Measurements from ENCODE around the gene PTPN21. TPM values are rescaled to one million over a fixed set of nuclear protein-coding genes. Genes with fewer than 3 reads are reported as not detected.

The PTPN21 gene
- polyA plus RNA-seq, 1 experiment, result 16.0 TPM

DNA sequence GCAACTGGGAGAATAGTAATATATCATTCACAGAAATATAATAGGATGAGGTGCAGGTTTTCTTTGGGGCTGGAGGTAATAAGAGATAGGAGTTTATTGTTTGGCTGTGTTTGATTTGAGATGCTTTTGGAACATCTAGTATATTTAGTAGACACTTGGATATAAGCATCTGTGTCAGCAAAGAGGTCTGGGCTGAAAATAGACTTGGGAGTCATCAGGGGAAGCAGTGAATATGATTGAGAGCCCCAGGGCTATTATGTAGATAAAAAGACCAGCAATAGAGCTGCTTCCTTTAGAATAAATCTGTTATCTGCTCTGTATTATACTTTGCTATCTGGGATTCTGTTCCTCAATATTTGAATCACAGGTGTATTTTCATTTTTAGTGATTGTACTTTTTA, 132.8 kb downstream of the PTPN21 start:
- DNase-seq (ENCODE audit: low read depth, low spot score), result no peak
- Histone ChIP-seq H3K4me3 (ENCODE audit: low read depth, low read length) (no peak overlapping the region), H3K27me3 (ENCODE audit: control insufficient read depth, insufficient read depth, low read length) (no peaks in the 10 kb centered on the region), H3K9me3 (ENCODE audit: control insufficient read depth, insufficient read depth, low read length) (peaks cover 3% of the 10 kb centered on the region; the same call in 1 of the 2 replicates), H3K27ac (ENCODE audit: low read depth, low read length) (no peak overlapping the region)
- ChIA-PET POLR2A (no interaction called here), CTCF (no interaction called here)
- TF ChIP-seq, protein P1, sequence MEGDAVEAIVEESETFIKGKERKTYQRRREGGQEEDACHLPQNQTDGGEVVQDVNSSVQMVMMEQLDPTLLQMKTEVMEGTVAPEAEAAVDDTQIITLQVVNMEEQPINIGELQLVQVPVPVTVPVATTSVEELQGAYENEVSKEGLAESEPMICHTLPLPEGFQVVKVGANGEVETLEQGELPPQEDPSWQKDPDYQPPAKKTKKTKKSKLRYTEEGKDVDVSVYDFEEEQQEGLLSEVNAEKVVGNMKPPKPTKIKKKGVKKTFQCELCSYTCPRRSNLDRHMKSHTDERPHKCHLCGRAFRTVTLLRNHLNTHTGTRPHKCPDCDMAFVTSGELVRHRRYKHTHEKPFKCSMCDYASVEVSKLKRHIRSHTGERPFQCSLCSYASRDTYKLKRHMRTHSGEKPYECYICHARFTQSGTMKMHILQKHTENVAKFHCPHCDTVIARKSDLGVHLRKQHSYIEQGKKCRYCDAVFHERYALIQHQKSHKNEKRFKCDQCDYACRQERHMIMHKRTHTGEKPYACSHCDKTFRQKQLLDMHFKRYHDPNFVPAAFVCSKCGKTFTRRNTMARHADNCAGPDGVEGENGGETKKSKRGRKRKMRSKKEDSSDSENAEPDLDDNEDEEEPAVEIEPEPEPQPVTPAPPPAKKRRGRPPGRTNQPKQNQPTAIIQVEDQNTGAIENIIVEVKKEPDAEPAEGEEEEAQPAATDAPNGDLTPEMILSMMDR (IDR thresholded peaks at IDR 0.05; ENCODE audit: low read depth, low read length), result no peak

DNA sequence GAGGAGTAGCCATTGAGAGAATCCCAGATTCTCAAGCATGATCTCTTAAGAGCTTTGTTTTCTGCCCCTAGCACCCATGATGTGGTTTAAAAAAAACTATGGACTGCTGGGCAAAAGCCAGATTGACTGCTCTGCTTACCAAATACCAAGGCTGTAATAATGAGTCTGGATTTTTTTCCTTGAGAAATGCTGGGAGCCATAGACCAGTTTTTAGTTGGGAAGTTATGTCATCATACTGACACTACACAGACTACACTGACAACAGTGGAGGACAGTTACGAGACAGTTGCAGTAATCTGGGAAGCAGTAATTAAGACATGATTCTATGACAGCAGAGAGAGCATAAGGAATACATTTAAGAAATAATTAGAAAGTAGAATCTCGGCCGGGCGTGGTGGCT, 133.5 kb downstream of the PTPN21 start:
- Histone ChIP-seq H3K4me3 (ENCODE audit: low read depth, low read length) (no peak overlapping the region), H3K9me3 (ENCODE audit: control insufficient read depth, insufficient read depth, low read length) (peaks cover 3% of the 10 kb centered on the region; the same call in 1 of the 2 replicates), H3K27ac (ENCODE audit: low read depth, low read length) (no peak overlapping the region), H3K27me3 (ENCODE audit: control insufficient read depth, insufficient read depth, low read length) (no peaks in the 10 kb centered on the region)
- TF ChIP-seq, protein P1 (IDR thresholded peaks at IDR 0.05; ENCODE audit: low read depth, low read length), result no peak
- DNase-seq (ENCODE audit: low read depth, low spot score), result no peak
- ChIA-PET CTCF (interaction anchor here (1.2 kb wide), 1 partner anchor 232 kb away, joined by 4 read pairs; no protein-coding TSS in a partner anchor), POLR2A (interaction anchor here (0.7 kb wide), 1 partner anchor 29 kb away, joined by 4 read pairs; no protein-coding TSS in a partner anchor)

DNA sequence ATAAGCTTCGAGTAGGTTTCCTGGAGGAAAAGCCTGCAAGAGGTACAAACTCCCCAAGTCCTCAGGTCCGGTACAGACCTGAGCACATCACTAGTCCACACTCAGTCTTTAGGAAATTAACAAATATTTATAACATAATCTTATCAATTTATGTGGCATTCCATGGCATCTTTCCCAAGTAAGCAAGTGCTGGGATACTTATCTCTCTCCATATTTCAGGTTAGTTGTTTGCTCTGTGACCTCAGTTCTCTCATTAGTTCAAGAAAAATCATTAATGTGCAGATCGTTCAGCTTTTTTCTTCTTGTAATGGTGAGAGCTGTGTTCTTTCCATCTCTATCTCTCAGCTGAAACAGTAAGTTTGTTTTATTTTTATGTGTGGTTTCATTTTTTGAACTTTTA, 134.6 kb downstream of the PTPN21 start:
- TF ChIP-seq, protein P1 (IDR thresholded peaks at IDR 0.05; ENCODE audit: low read depth, low read length), result no peak
- POLR2A ChIA-PET, result interaction anchor here (0.7 kb wide), 1 partner anchor 1540 kb away, joined by 3 read pairs; no protein-coding TSS in a partner anchor
- Histone ChIP-seq H3K9me3 (ENCODE audit: control insufficient read depth, insufficient read depth, low read length) (peaks cover 3% of the 10 kb centered on the region; the same call in 1 of the 2 replicates), H3K27ac (ENCODE audit: low read depth, low read length) (no peak overlapping the region), H3K27me3 (ENCODE audit: control insufficient read depth, insufficient read depth, low read length) (no peaks in the 10 kb centered on the region), H3K4me3 (ENCODE audit: low read depth, low read length) (no peak overlapping the region)
- CTCF ChIA-PET, result interaction anchor here (1.2 kb wide), 1 partner anchor 231 kb away, joined by 4 read pairs; no protein-coding TSS in a partner anchor
- DNase-seq (ENCODE audit: low read depth, low spot score), result no peak

- Histone ChIP-seq H3K27me3 (ENCODE audit: control insufficient read depth, insufficient read depth, low read length) (no peaks in the 10 kb centered on the region), H3K27ac (ENCODE audit: low read depth, low read length) (no peak overlapping the region), H3K4me3 (ENCODE audit: low read depth, low read length) (no peak overlapping the region), H3K9me3 (ENCODE audit: control insufficient read depth, insufficient read depth, low read length) (peaks cover 3% of the 10 kb centered on the region; the same call in 1 of the 2 replicates)
- TF ChIP-seq, protein P1 (IDR thresholded peaks at IDR 0.05; ENCODE audit: low read depth, low read length), result no peak
- no peak for DNase-seq (ENCODE audit: low read depth, low spot score)
- POLR2A ChIA-PET, result no interaction called here
- CTCF ChIA-PET, result interaction anchor here (0.5 kb wide), 1 partner anchor 1354 kb away, joined by 7 read pairs; no protein-coding TSS in a partner anchor
Measured at GRCh38 chr14:88417594-88417993, 137.2 kb downstream of the PTPN21 start.

Small RNAs within 50 kb of the gene (small RNA-seq; reads per million reads assigned to genes)
- not detected for gene RNU4-22P (ENCODE audit: insufficient read length, low read depth)

Other genes starting within 250 kb of the PTPN21 start
- gene KCNK10, start 231.7 kb downstream of the PTPN21 start, polyA plus RNA-seq (2011; rRNA removed), result not detected in 2 replicates
- gene SPATA7, start 169.3 kb downstream of the PTPN21 start, polyA plus RNA-seq (2011; rRNA removed), result 15.9 and 22.7 TPM in 2 replicates
- 99.8 and 102 TPM in 2 replicates for gene ZC3H14, start 8.0 kb upstream of the PTPN21 start, polyA plus RNA-seq (2011; rRNA removed)
- 3.0 and 3.6 TPM in 2 replicates for gene EML5, start 237.9 kb upstream of the PTPN21 start, polyA plus RNA-seq (2011; rRNA removed)